Stimulated activated CD4-positive, alpha-beta T cell treated with anti-CD3 and anti-CD28 coated beads, Interleukin-15, amount 100 ng/mL, for 24 hours (primary cell): ENCODE measurements around the gene KCNC1.
A peak's percentile ranks its signal among the peaks of the same experiment; 100 is the strongest.

Source experiments
- DNase-seq: peaks from one replicate; pipeline ENCODE4 v3.0.0-alpha.2; 2020

KCNC1 gene

DNA sequence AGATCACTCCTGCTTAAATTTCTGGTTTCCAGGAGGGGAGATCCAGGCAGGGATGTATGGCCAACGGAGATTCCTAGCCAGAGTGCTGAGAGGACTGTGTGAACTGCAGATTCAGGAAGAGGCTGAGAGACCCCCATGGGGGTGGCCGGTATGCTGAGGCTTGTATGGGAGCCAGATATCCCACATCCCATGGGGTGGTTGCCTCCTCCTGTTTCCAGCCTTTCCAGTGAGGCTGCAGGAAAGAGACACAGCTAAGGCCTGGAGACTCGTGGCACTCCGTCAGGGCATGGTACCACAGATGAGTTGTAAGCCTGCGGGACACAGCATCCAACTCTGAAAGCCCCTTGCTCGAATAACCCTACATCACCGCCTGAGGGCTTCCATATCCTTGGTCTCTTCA is 16.6 kb upstream of the KCNC1 start:
- DNase-seq, result no peak

DNA sequence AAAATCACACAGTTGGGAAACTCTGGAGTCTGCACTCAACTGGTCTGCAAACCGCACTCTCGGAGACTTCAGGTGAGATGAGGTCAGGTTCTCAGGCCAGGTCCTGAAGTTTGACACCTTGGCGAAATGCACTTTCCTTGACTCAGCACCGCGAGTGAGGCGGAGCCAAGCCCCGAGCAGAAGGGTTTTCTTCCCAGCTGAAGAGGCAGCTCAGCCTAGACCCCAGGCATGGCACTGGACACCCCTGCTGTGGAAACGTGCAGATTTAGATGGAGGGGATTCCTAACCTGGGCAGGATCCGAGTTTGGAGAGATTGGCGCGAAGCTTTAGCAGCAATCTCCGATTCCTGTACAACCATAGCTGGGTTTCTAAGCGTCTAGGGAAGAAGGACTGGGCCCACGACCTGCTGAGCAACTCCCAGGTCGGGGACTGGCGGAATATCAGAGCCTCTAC is 16.0 kb upstream of the KCNC1 start:
- DNase-seq, result no peak

DNA sequence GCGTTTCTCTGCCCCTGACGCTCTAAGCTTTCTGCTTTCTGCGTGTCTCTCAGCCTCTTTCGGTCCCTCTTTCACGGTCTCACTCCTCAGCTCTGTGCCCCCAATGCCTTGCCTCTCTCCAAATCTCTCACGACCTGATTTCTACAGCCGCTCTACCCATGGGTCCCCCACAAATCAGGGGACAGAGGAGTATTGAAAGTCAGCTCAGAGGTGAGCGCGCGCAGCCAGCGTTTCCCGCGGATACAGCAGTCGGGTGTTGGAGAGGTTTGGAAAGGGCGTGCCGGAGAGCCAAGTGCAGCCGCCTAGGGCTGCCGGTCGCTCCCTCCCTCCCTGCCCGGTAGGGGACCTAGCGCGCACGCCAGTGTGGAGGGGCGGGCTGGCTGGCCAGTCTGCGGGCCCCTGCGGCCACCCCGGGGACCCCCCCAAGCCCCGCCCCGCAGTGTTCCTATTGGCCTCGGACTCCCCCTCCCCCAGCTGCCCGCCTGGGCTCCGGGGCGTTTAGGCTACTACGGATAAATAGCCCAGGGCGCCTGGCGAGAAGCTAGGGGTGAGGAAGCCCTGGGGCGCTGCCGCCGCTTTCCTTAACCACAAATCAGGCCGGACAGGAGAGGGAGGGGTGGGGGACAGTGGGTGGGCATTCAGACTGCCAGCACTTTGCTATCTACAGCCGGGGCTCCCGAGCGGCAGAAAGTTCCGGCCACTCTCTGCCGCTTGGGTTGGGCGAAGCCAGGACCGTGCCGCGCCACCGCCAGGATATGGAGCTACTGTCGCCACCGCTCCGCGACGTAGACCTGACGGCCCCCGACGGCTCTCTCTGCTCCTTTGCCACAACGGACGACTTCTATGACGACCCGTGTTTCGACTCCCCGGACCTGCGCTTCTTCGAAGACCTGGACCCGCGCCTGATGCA is 15.3 kb upstream of the KCNC1 start, which contains the start of gene MYOD1:
TSS of gene MYOD1 (plus strand) at position 544 of the 910 bp plus-strand sequence. CDS start at position 756, 212 bp downstream.
- no peak for DNase-seq

DNA sequence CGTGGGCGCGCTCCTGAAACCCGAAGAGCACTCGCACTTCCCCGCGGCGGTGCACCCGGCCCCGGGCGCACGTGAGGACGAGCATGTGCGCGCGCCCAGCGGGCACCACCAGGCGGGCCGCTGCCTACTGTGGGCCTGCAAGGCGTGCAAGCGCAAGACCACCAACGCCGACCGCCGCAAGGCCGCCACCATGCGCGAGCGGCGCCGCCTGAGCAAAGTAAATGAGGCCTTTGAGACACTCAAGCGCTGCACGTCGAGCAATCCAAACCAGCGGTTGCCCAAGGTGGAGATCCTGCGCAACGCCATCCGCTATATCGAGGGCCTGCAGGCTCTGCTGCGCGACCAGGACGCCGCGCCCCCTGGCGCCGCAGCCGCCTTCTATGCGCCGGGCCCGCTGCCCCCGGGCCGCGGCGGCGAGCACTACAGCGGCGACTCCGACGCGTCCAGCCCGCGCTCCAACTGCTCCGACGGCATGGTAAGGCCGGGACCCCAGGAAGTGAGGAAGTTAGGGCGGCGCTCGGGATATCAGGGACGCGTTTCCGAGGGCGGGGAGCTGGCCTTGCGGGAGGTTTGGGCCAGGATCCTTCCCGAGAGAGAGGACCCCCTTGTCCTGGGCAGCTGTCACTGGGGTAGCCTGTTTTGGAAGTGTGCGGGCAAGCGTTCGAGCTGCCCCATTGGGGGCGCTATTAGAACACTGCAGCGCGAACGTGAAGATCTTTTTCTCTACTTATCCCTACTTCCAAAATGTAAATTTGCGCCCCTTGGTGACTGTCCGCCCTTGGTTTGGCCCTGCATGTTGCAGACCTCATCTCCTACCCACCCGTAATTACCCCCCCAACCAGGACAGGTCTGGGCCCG is 14.4 kb upstream of the KCNC1 start:
- DNase-seq, result no peak

DNA sequence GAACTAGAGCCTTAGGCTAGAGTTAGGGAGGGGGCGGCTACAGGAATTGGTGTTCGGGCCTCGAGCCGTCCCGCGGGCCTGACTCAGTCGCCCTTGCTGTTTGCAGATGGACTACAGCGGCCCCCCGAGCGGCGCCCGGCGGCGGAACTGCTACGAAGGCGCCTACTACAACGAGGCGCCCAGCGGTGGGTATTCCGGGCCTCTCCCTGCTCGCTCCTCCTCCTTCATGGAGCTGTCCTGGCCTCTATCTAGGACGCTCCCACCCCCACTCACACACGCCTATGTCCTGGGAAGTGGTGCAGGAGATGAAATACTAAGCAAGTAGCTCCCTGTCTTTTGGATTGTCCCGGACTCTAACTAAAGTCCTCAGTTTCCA is 13.8 kb upstream of the KCNC1 start:
- no peak for DNase-seq

DNA sequence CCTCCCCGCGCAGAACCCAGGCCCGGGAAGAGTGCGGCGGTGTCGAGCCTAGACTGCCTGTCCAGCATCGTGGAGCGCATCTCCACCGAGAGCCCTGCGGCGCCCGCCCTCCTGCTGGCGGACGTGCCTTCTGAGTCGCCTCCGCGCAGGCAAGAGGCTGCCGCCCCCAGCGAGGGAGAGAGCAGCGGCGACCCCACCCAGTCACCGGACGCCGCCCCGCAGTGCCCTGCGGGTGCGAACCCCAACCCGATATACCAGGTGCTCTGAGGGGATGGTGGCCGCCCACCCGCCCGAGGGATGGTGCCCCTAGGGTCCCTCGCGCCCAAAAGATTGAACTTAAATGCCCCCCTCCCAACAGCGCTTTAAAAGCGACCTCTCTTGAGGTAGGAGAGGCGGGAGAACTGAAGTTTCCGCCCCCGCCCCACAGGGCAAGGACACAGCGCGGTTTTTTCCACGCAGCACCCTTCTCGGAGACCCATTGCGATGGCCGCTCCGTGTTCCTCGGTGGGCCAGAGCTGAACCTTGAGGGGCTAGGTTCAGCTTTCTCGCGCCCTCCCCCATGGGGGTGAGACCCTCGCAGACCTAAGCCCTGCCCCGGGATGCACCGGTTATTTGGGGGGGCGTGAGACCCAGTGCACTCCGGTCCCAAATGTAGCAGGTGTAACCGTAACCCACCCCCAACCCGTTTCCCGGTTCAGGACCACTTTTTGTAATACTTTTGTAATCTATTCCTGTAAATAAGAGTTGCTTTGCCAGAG is 13.2 kb upstream of the KCNC1 start:
- DNase-seq, result no peak

DNA sequence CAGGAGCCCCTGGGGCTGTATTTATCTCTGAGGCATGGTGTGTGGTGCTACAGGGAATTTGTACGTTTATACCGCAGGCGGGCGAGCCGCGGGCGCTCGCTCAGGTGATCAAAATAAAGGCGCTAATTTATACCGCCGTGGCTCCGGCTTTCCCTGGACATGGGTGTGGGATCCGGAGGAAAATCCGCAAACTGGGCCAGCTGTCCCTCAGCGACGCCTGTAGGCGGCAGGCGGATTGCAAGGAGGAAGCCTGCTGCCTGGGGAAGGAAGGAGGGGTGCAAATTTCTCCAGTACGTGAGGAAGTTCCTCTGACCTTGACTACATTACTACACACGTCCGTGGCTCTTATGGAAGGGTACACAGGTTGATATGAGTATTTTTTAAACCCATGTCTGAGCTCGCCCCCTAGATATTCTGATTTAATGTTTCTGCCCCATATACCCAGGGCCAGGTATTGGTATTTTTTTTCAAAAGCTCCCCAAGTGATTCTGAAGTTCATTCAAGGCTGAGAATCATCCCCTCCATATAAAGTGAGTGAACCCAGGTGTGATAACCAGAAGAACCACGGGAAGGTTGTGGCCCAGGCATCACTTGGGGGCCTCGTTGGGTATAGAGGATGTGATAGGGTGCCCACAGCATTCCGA is 12.5 kb upstream of the KCNC1 start:
- DNase-seq, result no peak

DNA sequence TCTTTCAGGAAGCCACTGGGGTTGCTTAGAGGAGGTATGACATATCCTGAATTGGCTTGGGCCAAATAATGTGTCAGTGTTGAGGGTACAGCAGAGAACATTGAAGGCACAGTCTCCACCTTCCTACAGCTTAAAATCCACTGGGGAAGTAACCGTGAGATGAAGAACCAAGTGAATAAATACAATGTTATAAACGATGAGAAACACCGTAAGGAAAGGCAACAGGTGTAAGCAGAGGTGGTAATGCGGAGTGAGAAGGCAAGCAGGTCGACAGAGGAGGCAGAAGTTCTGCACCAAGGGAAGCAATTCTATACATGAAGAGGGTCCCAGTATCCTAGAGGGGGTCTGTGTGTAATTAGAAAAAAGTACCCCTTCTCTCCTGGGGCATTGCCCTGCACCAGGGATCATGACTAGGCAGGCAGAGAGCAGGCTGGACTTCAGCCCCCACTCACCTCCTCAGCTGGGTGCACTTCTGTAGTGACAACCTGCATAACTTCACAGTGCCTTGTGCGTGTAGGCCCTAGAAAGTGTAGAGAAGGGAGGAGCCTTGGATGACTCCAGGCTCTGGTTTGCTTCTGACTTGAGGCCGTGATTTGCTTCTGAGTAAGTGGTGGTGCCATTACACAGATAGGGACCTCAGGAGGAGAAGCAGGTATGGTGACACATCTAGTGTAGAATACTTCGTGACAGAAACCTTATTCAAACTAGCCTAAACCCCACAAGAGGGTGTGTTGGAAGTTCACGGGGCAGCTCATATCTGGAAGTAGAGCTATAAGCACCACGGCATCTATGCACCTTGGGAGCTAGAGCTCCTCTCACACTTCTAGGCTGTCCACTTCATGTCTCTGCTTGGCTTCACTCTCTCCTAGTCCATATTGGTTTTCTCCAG is 10.3 kb upstream of the KCNC1 start:
- no peak for DNase-seq

DNA sequence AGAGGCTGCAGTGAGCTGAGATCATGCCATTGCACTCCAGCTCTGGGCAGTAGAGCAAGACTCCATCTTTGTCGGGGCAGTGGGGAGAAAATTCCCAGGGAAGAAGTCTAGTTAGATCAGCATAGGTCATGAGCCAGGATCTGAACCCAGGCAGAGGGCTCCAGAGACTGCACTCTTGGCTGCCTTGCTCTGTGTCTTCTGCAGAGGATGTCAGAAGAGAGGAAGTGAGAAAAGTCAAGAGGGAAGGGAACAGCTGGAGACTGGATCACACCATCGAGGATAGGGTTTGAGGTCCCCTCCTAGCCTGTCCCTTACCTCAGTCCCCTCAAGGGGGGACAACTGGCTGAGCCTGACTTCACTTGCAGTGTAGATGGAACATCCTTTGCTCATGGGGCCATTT is 9.4 kb upstream of the KCNC1 start:
- DNase-seq, result no peak

DNA sequence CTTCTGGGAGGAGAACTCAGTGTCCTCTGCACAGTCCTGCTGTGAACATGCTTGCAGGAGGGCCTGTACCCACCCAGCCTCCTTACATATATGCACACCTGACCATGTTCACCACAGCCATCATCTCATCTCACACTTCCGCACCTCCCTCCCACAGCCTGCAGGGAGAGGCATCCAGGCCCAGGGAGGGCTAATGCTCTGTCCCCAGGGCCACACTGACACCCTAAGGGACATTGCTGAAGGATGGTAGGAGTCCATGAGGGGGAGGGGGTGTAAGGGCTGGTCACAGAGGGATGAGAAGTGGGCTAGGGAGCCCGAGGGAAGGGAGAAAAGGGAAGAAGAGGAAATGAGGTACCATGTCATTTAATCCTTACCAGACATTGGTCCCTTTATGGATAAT is 4.4 kb upstream of the KCNC1 start:
- DNase-seq, result no peak

DNA sequence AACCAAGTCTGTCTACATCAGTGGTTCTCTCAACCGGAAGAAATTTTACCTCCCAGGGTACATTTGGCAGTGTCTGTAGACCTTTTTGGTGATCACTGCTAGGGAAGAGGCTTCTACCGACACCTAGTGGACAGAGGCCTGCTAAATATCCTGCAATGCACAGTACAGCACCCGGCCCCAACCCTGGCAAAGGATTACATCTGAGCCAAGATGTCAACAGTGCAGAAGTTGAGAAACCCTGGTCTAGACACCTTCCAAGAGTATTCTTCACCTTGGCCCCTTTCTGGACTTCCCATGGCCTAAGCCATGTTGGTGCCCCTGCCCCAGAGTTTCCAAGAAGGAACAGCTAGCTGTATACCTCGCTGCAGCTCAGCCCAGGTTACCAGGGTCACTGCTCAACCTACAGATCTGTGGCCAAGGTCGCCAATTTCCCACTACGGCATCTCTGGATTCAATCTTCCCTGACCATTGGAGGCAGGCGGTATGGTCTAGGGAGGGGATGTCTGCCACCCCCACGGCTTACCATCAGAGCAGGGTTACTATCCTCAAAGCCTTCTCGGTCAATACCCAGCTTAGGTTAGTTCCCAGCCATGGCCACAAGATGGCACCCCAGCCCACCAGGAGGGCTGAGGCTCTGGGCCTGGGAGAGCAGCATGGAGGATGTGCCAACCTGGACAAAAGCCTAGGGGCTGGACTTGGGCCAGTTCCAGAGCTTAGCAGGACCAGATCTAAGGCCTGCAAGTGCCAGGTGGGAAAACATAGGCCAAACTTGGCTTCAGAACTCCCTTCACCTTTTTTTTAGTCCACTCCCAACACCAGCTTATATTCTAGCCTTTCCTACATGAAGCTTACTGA is 3.7 kb upstream of the KCNC1 start:
- peak; percentile 78 for DNase-seq

DNA sequence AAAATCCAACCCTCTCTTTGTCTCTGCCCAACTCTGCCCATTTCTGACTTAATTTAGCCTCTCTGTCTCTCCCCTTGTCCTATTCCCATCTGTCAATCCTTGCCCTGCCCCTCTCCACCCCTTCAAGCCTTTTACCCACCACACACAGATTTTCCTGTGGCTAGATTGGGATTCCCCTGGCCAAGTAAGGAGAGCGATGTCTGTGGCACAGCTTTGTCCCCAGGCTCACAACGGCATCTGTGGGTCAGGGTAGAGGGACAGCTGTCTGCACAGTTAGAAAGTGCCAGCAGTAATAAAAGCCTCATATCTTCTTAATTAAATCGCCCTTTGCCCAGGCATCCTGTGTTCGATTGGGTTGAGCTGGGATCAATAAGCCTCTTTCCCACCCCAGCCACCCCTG is 1.3 kb upstream of the KCNC1 start:
- DNase-seq, result no peak

DNA sequence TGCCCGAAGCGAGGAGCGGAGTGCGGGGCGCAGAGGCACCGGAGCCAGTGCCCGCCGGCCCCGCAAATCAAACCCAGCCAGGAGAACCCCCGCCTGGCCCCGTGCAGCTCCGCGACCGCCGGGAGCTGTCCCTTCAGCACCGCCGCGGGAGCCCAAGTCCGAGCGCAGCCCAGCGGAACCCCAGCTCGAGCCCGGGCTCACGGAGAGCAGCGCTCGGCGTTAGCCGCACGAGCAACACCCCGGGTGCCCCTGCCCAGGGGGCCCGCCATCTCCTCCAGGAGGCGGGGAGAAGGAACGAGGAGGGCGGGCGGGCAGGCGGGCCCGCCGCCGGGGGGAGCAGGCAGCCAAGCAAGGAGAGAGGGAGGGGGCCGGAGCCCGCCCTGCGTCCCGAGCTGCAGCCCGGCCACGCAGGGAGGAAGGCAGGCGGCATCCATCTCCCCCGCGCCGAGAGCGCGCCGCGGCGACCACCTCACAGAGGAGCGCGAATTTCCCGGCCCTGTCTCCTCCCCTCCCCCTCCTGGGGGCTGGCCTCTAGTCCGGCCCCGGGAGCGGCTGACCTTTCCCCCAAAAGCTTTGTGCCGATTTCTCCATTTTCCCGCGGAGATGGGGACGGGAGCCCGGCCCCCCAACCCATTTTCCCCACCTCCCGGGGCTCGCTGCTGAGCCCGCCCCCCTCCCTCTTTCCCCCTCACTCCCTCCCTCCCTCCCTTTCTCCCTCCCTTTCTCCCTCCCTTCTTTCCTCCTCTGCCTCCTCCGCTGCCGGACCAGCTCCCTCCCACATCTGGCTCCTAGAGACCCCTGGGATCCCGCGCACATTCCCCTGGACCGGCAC is 621 bp downstream of the KCNC1 start:
- DNase-seq, result peak; percentile 66

DNA sequence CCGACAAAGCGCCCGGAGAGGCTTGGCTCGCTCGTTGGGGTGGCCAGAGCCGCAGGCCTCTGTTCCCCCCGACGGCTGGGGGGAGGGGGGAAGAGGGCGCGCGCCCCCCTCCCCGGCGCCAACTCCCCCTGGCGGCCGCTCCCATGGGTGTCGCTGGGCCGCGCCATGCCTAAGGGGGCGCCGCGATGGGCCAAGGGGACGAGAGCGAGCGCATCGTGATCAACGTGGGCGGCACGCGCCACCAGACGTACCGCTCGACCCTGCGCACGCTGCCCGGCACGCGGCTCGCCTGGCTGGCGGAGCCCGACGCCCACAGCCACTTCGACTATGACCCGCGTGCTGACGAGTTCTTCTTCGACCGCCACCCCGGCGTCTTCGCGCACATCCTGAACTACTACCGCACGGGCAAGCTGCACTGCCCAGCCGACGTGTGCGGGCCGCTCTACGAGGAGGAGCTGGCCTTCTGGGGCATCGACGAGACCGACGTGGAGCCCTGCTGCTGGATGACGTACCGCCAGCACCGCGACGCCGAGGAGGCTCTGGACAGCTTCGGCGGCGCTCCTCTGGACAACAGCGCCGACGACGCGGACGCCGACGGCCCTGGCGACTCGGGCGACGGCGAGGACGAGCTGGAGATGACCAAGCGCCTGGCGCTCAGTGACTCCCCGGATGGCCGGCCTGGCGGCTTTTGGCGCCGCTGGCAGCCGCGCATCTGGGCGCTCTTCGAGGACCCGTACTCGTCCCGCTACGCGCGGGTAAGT is 1.4 kb downstream of the KCNC1 start:
- DNase-seq, result no peak

DNA sequence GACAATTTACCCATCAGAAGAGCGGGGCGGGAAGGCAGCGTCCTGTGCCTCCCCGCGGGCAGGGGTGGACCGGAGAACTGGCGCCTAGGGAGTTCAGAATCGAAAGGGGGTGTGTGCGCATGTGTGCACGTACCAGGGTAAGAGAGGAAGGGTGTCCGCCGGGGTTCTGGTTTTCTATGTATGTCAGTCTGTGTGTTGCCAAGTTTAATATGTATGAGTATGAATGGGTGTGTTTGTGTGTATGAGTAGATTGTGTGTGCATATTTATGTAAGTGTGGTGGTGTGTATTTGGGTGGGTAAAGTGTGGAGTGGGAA is 2.0 kb downstream of the KCNC1 start:
- no peak for DNase-seq

DNA sequence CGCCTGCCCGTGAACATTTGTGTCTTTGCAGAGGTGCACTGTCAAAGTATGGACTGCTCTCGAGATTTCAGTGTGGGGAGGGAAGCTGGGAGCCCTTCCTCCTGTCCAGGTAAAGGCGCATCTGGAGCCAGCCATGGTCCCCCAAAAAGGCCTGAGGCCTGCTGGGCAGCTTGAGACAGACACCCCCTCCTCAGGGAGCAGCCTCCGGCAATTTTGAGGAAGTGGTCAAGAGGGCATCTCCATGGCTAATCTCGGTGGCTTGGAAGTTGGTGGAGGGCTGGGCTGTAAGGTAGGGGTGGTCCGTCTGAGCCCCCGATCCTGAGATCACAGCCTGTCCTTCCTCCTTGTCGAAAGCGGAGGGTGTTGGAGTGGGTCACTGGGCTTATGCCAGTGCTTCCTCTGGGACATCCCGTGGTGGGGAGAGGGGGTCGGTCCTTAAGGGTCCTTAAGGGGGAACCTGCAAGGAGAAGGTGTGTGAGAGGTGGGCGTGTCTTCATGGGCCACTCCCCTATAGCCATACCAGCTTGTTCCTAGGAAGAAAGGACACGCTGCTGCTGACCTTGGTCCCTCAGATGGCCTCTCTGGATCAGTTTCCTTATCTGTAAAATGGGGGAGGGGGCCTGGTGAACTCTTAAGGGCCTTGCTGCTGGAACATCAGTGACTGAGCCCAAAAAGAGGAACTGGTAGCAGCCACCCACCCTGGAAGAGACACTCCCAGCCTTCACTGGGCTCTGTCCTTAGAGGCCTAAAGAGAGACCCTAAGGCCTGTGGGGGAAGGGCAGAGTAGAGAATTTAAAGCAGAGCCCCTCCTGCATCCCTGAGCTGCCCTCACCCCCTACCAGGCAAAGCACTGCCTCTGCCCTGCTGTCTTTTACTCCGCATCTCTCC is 2.6 kb downstream of the KCNC1 start:
- no peak for DNase-seq

DNA sequence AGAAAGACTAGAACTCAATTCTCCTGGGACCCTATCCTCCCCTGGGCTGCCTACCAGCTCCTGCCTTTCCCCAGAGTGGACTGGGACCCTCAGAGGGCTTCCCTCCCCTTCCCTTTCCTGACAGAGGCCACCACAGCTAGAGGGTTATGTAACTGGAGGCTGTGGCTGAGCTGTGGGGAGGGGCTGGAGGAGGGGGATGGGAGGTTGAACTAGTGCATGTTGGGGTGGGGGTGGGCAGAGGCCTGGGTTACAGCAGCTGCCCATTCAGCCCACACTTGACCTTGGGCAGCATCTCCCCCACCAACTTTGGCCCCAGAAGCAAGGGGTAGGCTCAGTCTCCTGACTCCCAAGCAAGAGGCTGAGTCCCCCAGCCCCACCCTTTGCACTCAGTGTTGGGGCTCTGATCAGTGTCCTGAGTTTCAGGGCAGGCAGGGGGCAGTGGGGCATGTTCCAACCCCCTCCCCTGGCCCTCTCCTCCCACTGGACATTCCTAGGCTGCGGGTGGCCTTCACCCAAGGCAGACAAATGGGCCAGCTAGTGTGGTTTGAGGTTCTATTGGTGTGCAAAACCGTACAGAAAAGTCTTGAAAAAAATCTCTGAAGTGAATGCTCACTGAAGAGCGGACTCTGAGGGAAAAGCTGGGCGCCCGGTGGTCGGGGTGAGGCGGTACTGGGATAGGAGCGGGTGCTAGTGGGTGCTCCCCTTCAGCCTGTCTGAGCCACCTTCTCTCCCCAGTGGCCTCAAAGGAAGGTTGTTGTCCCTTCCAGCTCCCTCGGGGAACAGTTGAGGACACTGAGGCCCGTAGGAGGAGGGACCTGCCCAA is 3.8 kb downstream of the KCNC1 start:
- DNase-seq, result no peak
